ENCODE measurements around the gene MRPS31. TPM values are rescaled to one million over a fixed set of nuclear protein-coding genes. Genes with fewer than 3 reads are reported as not detected.
A peak's percentile ranks its signal among the peaks of the same experiment; 100 is the strongest.

MRPS31 gene
- total RNA-seq, 1 donor from 2014 or later = 28.8 TPM

GRCh38 chr13:40692946-40693345 is 78.0 kb downstream of the MRPS31 start:
- H3K36me3 Mint-ChIP-seq (ENCODE audit: unreplicated experiment) = no peaks in the 10 kb centered on the region
- no peak overlapping the region for H3K4me3 Mint-ChIP-seq (ENCODE audit: unreplicated experiment)
- DNase-seq = no peak
- no peak for TF ChIP-seq CTCF (IDR thresholded peaks at IDR 0.05; ENCODE audit: partially characterized antibody, unreplicated experiment)
- H3K27ac Mint-ChIP-seq (ENCODE audit: unreplicated experiment) = no peak overlapping the region
- no peaks in the 10 kb centered on the region for H3K27me3 Mint-ChIP-seq (ENCODE audit: unreplicated experiment)
- peaks cover 2% of the 10 kb centered on the region for H3K9me3 Mint-ChIP-seq (ENCODE audit: unreplicated experiment)
- no peaks in the 10 kb centered on the region for H3K4me1 Mint-ChIP-seq (ENCODE audit: low read depth, unreplicated experiment)

- no peak for DNase-seq
- Mint-ChIP-seq H3K27ac (ENCODE audit: unreplicated experiment) (no peak overlapping the region), H3K27me3 (ENCODE audit: unreplicated experiment) (no peaks in the 10 kb centered on the region), H3K4me3 (ENCODE audit: unreplicated experiment) (no peak overlapping the region), H3K4me1 (ENCODE audit: low read depth, unreplicated experiment) (no peaks in the 10 kb centered on the region), H3K36me3 (ENCODE audit: unreplicated experiment) (no peaks in the 10 kb centered on the region), H3K9me3 (ENCODE audit: unreplicated experiment) (no peaks in the 10 kb centered on the region)
- no peak for TF ChIP-seq CTCF (IDR thresholded peaks at IDR 0.05; ENCODE audit: partially characterized antibody, unreplicated experiment)
These were observed 82.2 kb downstream of the MRPS31 start for GRCh38 chr13:40688781-40689180.

- no peak overlapping the region for H3K4me3 Mint-ChIP-seq (ENCODE audit: unreplicated experiment)
- H3K9me3 Mint-ChIP-seq (ENCODE audit: unreplicated experiment) = no peaks in the 10 kb centered on the region
These were observed 88.3 kb downstream of the MRPS31 start for GRCh38 chr13:40682449-40683240.

GRCh38 chr13:40681341-40682146 is 89.4 kb downstream of the MRPS31 start:
- H3K4me3 Mint-ChIP-seq (ENCODE audit: unreplicated experiment) = no peak overlapping the region
- TF ChIP-seq CTCF (IDR thresholded peaks at IDR 0.05; ENCODE audit: partially characterized antibody, unreplicated experiment) = no peak
- no peaks in the 10 kb centered on the region for H3K27me3 Mint-ChIP-seq (ENCODE audit: unreplicated experiment)
- H3K27ac Mint-ChIP-seq (ENCODE audit: unreplicated experiment) = no peak overlapping the region
- H3K4me1 Mint-ChIP-seq (ENCODE audit: low read depth, unreplicated experiment) = peaks cover 2% of the 10 kb centered on the region
- DNase-seq = no peak
- no peaks in the 10 kb centered on the region for H3K9me3 Mint-ChIP-seq (ENCODE audit: unreplicated experiment)
- no peaks in the 10 kb centered on the region for H3K36me3 Mint-ChIP-seq (ENCODE audit: unreplicated experiment)

More at GRCh38 chr13:40682449-40683240, 88.3 kb downstream of the MRPS31 start:
- TF ChIP-seq CTCF (IDR thresholded peaks at IDR 0.05; ENCODE audit: partially characterized antibody, unreplicated experiment) = peak; percentile 79
- DNase-seq = no peak
- H3K36me3 Mint-ChIP-seq (ENCODE audit: unreplicated experiment) = no peaks in the 10 kb centered on the region
- no peaks in the 10 kb centered on the region for H3K27me3 Mint-ChIP-seq (ENCODE audit: unreplicated experiment)
- H3K27ac Mint-ChIP-seq (ENCODE audit: unreplicated experiment) = no peak overlapping the region
- H3K4me1 Mint-ChIP-seq (ENCODE audit: low read depth, unreplicated experiment) = peaks cover 2% of the 10 kb centered on the region

All from glutamatergic neuron (in vitro differentiated cells).